Measurements from ENCODE around the gene ANKRD62.

DNA sequence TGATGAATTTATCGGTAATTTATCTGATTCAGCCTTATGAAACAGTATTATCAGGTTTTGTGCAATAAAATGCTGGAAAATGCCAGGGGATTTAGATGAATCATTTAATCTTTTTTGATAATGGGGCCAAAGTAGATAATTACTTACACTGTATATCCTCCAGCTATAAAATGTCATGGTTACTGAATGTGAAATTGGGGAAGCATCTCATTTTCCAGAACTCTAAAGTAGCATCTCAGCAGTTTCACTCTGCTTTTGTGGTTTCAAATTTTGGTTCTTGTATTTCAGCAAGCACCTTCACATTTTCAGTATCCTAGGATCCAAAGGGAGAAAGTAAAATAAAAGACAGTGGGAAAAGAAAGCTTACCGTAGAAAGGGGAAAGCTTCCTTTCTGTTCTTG lies 12.8 kb downstream of the ANKRD62 start:
- TF ChIP-seq, protein P1, sequence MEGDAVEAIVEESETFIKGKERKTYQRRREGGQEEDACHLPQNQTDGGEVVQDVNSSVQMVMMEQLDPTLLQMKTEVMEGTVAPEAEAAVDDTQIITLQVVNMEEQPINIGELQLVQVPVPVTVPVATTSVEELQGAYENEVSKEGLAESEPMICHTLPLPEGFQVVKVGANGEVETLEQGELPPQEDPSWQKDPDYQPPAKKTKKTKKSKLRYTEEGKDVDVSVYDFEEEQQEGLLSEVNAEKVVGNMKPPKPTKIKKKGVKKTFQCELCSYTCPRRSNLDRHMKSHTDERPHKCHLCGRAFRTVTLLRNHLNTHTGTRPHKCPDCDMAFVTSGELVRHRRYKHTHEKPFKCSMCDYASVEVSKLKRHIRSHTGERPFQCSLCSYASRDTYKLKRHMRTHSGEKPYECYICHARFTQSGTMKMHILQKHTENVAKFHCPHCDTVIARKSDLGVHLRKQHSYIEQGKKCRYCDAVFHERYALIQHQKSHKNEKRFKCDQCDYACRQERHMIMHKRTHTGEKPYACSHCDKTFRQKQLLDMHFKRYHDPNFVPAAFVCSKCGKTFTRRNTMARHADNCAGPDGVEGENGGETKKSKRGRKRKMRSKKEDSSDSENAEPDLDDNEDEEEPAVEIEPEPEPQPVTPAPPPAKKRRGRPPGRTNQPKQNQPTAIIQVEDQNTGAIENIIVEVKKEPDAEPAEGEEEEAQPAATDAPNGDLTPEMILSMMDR (IDR thresholded peaks at IDR 0.05) = no peak
- TF ChIP-seq POLR2A (IDR thresholded peaks at IDR 0.05) (no peak), EP300 (IDR thresholded peaks at IDR 0.05) (no peak)

Measured in ovary (tissue), 3 donors.